Measurements from ENCODE around the gene DLGAP1. TPM values are rescaled to one million over a fixed set of nuclear protein-coding genes. Genes with fewer than 3 reads are reported as not detected.

Gene DLGAP1
- total RNA-seq, 2 experiments from 2014 or later = 0.31 to 0.36 TPM

DNA sequence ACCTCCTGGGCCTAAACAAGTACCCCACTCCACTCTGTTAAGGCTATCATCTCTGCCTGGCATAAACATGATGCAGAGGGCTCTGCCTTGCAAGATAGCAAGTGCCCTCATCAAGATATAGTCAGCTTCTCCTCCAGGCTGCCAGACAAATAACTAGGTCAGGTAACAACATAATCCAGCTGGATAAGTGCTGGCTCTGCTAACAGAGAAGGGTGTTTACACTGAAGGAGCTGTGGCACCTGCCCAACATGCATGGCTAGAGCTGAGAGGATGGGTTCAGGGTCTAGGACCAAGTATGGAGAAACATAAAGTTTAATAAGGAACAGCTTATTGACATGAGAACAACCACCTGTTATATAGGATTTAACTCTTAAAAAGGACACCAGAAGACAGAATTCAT lies 42.8 kb downstream of the DLGAP1 start:
- TF ChIP-seq, protein P1, sequence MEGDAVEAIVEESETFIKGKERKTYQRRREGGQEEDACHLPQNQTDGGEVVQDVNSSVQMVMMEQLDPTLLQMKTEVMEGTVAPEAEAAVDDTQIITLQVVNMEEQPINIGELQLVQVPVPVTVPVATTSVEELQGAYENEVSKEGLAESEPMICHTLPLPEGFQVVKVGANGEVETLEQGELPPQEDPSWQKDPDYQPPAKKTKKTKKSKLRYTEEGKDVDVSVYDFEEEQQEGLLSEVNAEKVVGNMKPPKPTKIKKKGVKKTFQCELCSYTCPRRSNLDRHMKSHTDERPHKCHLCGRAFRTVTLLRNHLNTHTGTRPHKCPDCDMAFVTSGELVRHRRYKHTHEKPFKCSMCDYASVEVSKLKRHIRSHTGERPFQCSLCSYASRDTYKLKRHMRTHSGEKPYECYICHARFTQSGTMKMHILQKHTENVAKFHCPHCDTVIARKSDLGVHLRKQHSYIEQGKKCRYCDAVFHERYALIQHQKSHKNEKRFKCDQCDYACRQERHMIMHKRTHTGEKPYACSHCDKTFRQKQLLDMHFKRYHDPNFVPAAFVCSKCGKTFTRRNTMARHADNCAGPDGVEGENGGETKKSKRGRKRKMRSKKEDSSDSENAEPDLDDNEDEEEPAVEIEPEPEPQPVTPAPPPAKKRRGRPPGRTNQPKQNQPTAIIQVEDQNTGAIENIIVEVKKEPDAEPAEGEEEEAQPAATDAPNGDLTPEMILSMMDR (IDR thresholded peaks at IDR 0.05) = no peak
- intact Hi-C loops (cut with DNase I, micrococcal nuclease) = no loop called here
- Histone ChIP-seq H3K27me3 (ENCODE audit: control insufficient read depth in 1 of 2, insufficient read depth in 2 of 2, low read length in 2 of 2) (no peaks in the 10 kb centered on the region), H3K36me3 (ENCODE audit: insufficient read depth, low read length) (no peaks in the 10 kb centered on the region), H3K4me3 (ENCODE audit: low read length) (no peak overlapping the region), H3K9me3 (ENCODE audit: control insufficient read depth in 1 of 2, insufficient read depth in 1 of 2, low read length in 2 of 2) (peaks cover 0 to 3% of the 10 kb centered on the region in 2 experiments), H3K4me1 (ENCODE audit: insufficient read depth, low read length) (no peaks in the 10 kb centered on the region), H3K27ac (ENCODE audit: low read depth in 1 of 2, low read length in 2 of 2) (no peak overlapping the region)
- Mint-ChIP-seq H3K36me3 (ENCODE audit: low read depth) (no peaks in the 10 kb centered on the region), H3K27me3 (no peaks in the 10 kb centered on the region), H3K27ac (no peak overlapping the region), H3K4me3 (no peak overlapping the region), H3K4me1 (ENCODE audit: low read depth) (no peaks in the 10 kb centered on the region), H3K9me3 (peaks cover 3% of the 10 kb centered on the region)
- DNase-seq (no peak), ATAC-seq (ENCODE audit: poor library complexity) (no peak)
- POLR2A ChIA-PET = no interaction called here
- CTCF ChIA-PET = no interaction called here

DNA sequence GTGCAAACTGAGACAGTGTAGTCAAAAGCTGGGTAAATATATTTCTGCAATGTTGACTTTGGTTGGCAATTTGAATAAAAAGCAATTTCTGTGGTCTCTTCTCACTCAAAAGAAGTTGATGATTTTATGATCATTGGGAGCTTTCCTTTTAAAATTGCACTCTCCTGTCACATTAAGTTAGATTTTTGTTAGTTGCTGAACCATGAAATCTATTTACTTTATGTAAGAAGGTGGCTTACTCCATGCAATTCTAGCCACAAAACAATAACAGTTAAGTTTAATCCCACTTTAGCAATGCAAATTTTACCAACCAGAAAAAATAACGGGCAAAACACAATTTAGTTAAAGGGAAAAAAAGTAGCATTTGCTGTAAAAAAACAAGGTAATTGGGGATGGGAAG lies 48.3 kb downstream of the DLGAP1 start:
- ChIA-PET POLR2A (no interaction called here), CTCF (no interaction called here)
- no peak overlapping the region for H3K4me3 ChIP-seq (ENCODE audit: low read length)
- no peak overlapping the region for H3K27ac Mint-ChIP-seq
- intact Hi-C loops (cut with DNase I, micrococcal nuclease) = no loop called here
- no peaks in the 10 kb centered on the region for H3K4me1 ChIP-seq (ENCODE audit: insufficient read depth, low read length)
- H3K27me3 Mint-ChIP-seq = no peaks in the 10 kb centered on the region
- H3K36me3 ChIP-seq (ENCODE audit: insufficient read depth, low read length) = no peaks in the 10 kb centered on the region
- no peak overlapping the region for H3K4me3 Mint-ChIP-seq
- no peaks in the 10 kb centered on the region for H3K4me1 Mint-ChIP-seq (ENCODE audit: low read depth)
- H3K27ac ChIP-seq (ENCODE audit: low read depth in 1 of 2, low read length in 2 of 2) = no peak overlapping the region
- peaks cover 5% of the 10 kb centered on the region for H3K9me3 Mint-ChIP-seq
- TF ChIP-seq, protein P1 (IDR thresholded peaks at IDR 0.05) = no peak
- H3K36me3 Mint-ChIP-seq (ENCODE audit: low read depth) = no peaks in the 10 kb centered on the region
- no peak for ATAC-seq (ENCODE audit: poor library complexity)
- no peak for DNase-seq
- H3K9me3 ChIP-seq (ENCODE audit: control insufficient read depth in 1 of 2, insufficient read depth in 1 of 2, low read length in 2 of 2) = peaks cover 0 to 4% of the 10 kb centered on the region in 2 experiments
- no peaks in the 10 kb centered on the region for H3K27me3 ChIP-seq (ENCODE audit: control insufficient read depth in 1 of 2, insufficient read depth in 2 of 2, low read length in 2 of 2)

DNA sequence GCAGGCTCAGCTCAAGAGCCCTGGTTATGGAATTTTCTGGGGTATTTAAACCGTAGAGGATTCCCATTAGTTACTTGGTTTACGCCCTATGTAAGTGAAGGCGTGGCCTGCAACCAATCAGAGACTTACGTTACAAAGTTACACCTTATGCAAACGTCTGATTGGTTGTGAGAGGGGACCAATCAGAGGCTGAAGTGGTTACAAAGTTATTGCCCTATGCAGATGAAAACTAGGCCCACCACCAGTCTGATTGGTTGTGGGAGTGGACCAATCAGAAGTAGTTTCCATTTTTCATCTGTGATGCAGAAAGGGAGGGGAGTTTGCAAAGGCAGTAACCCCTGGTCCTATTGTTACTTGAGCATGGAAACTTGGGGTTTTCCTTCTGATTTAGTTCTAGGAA lies 49.1 kb downstream of the DLGAP1 start:
- Histone ChIP-seq H3K27ac (ENCODE audit: low read depth in 1 of 2, low read length in 2 of 2) (no peak overlapping the region), H3K9me3 (ENCODE audit: control insufficient read depth in 1 of 2, insufficient read depth in 1 of 2, low read length in 2 of 2) (peaks cover 0 to 4% of the 10 kb centered on the region in 2 experiments), H3K4me3 (ENCODE audit: low read length) (no peak overlapping the region), H3K27me3 (ENCODE audit: control insufficient read depth in 1 of 2, insufficient read depth in 2 of 2, low read length in 2 of 2) (no peaks in the 10 kb centered on the region), H3K36me3 (ENCODE audit: insufficient read depth, low read length) (no peaks in the 10 kb centered on the region), H3K4me1 (ENCODE audit: insufficient read depth, low read length) (no peaks in the 10 kb centered on the region)
- H3K36me3 Mint-ChIP-seq (ENCODE audit: low read depth) = no peaks in the 10 kb centered on the region
- CTCF ChIA-PET = no interaction called here
- ATAC-seq (ENCODE audit: poor library complexity) (no peak), DNase-seq (no peak)
- no peaks in the 10 kb centered on the region for H3K27me3 Mint-ChIP-seq
- no peaks in the 10 kb centered on the region for H3K4me1 Mint-ChIP-seq (ENCODE audit: low read depth)
- no peak overlapping the region for H3K4me3 Mint-ChIP-seq
- POLR2A ChIA-PET = no interaction called here
- peaks cover 5% of the 10 kb centered on the region for H3K9me3 Mint-ChIP-seq
- TF ChIP-seq, protein P1 (IDR thresholded peaks at IDR 0.05) = no peak
- intact Hi-C loops (cut with DNase I, micrococcal nuclease) = no loop called here
- no peak overlapping the region for H3K27ac Mint-ChIP-seq

Measured in CD4-positive, alpha-beta T cell (primary cell).